Right renal cortex interstitium (tissue), 3 donors: ENCODE data around the gene SIGLEC11. TPM values are rescaled to one million over a fixed set of nuclear protein-coding genes. Genes with fewer than 3 reads are reported as not detected.
"Not testable (repeated sequence)": the region's sequence is repeated elsewhere in the genome, so short reads cannot be mapped to it uniquely, and the experiment has no call there.

ENCODE experiments used
- DNase-seq, 3 donors: peaks; one replicate each; pipeline ENCODE4 v3.0.0-alpha.2; 2013; ENCODE audit warnings: low read depth in 3 of 3, low spot score in 2 of 3
- polyA plus RNA-seq, 3 donors: library from polyadenylated mRNA; unstranded; fragments of 120-200 nt; gene quantifications; one replicate each; pipeline ENCODE4 v1.2.1, GENCODE V29; 2013; ENCODE audit not compliant: insufficient read length in 3 of 3

SIGLEC11 gene
- polyA plus RNA-seq, 3 donors: 3.9 to 4.8 (median 4.6) TPM

DNA sequence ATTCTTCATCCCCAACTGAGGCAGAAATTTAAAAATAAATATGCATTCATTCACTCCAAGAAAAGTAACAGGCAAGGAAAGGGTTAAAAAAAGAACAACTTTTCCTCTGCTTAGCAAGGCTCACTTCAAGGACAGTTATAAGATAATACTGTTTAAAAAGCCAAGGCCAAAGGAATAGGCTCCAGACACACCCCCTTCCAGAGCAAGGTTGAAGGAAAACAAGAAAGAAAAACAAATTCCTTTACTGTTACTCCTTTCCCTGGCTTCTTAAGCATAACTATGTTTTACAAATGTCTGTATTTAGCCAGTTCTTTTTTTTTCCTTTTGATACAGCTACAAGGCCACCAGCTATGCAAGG, 8.5 kb downstream of the SIGLEC11 start:
- no peak for DNase-seq

GRCh38 chr19:49951806-49952478, 9.0 kb downstream of the SIGLEC11 start:
- no peak for DNase-seq

GRCh38 chr19:49950956-49951526, 9.9 kb downstream of the SIGLEC11 start:
- no peak for DNase-seq

DNA sequence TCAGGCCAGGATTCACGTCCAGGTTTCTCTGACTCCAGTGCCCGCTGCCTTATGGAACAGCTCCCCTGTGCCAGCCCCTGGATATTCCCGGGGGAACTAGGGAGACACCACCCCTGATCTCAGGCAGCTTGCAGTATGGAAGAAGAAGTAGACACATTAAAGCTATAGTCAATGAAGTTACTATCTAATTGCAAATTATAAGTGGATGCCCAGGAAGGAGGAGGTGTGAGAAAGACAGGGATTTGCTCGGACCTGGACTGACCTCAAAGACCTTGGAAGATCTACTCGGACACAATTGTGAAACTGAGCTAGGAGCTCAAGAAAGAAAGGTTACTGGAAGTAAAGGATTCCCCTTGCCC, 10.4 kb downstream of the SIGLEC11 start:
- DNase-seq: no peak

DNA sequence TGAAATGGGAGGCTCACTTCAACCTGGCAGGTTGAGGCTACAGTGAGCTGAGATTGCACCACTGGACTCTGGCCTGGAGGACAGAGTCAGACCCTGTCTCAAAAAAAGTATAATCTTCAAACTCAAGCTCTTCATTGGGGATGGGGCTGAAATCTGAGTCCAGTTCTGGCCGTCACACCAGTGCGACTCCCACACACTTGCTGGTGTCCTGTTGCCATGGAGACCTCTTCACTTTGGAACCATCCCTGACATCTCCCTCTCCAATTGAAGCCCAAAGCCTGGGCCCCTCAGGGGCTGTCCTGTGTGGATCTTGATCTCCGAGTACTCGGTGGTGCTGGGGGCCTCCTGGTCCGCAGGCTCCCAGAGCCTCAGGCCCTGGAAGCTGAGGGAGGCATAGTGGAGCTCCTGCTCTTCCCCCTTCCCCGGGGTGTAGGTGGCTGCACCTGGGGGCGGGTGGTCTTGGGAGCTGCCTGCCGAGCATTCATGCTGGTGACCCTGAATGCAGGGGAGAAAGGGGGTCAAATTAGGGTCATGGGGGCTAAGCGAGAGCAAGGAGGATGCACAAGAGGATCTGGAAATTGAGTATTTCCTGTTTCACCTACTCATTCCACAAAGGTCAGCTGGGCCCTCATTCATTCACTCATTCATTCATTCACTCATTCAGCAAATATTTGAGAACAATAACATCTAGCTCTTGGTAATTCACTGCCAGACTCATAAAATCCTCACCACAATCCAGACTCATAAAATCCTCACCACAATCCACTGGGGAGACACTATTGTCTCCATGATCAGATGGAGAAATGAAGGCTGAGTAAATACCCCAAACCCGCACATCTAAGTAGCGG, 11.0 kb downstream of the SIGLEC11 start:
- DNase-seq: no peak

GRCh38 chr19:49946415-49946814, 14.6 kb downstream of the SIGLEC11 start:
- DNase-seq: no peak

DNA sequence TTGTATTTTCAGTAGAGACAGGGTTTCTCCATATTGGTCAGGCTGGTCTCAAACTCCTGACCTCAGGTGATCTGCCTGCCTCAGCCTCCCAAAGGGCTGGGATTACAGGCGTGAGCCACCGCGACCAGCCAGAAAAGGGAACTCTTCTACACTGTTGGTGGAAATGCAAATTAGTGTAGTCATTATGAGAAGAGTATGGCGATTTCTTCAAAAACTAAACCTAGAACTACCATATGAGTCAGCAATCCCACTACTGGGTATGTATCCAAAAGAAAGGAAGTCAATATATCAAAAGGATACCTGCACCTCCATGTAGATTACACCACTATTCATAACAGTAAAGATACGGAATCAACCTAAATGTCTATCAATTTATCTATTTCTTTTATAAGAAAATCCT, 16.4 kb downstream of the SIGLEC11 start:
- DNase-seq: not testable (repeated sequence)

- no peak for DNase-seq
These were observed 20.5 kb downstream of the SIGLEC11 start for GRCh38 chr19:49940482-49940791.

DNA sequence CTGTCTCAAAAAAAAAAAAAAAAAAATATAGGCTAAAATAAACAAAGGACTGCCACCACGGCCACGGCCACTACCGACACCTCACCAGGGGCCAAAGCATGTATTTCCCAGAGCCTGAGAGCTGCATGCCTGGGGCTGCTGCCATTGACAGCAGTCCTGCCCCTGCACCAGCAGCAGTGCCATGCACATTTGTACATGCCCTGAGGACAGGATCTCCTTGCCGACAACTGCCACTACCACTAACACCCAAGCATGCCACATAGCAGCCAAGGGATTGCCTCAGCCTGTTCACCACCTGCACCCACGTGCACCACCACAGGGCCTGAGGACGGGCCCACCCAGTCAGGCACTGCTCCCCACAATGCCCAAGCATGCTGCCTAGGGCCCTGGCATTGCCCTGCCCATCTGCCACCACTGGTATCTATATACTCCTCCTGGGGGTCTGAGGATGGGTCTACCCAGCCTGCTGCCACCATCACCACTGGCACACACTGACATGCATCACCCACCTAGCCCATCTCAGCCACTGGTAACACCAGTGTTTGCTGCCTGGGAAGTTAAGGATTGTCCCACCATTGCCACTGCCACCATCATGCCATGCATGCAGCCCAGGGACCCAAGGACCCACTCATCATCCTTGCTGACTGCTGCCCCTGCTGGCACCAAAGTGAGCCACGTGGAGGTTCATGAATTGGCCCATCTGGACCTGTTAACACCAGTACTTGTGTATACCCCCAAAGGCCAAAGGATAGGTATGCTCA, 21.1 kb downstream of the SIGLEC11 start:
- DNase-seq: no peak

DNA sequence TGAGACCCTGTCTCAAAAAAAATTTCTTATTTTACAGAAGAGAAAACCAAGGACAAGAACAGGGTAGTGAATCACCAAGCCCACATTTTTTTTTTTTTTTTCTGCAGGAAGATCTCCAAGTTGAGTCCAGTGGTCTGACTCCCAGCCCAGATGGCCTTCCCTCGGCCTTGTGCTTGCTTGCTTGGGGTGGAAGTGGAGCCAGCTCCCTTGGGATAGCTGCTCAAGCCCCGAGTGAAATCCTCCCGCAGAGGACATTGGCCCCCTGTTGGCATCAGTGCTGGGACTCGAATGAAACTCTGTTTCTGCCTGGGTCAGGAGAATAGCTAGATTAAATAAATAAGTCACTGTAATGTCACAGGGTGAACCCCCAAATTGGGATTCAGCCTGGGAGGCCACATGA, 22.3 kb downstream of the SIGLEC11 start:
- no peak for DNase-seq

GRCh38 chr19:49937750-49938381, 23.1 kb downstream of the SIGLEC11 start:
- DNase-seq: peak in 1 of 3 donors; percentile 56

DNA sequence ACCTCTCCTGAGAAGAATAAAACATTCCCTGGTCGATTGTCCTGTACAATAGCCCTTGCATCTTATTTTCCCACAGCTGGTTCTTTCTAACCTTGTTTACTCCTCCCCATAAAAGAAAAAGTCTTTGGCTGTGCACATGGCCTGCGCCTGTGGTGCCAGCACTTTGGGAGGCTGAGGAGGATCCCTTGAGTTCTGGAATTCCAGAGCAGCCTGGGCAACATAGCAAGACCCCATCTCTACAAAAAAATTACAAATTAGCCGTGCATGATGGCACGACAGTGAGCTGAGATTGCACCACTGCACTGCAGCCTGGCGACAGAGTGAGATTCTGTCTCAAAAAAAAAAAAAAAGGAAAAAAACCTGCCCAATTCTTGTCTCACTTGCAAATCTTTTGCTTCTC, 24.4 kb downstream of the SIGLEC11 start:
- DNase-seq: no peak

DNA sequence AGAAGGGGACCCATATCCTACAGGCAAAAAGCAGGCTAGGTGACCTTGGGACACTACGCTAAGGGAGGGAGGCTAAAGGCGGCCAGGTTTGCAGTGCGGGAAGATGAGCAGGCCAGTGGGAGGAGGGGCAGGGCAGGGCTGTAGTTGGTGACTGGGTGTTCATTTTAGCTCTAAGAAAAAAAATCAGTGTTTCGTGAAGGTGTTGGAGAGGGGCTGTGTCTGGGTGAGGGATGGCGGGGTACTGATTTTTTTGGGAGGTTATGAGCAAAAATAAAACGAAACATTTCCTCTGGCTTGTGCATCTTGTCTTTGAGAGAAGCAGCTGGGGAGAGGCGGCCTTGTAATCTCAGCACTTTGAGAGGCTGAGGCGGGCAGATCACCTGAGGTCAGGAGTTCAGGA, 27.3 kb downstream of the SIGLEC11 start:
- no peak for DNase-seq

DNA sequence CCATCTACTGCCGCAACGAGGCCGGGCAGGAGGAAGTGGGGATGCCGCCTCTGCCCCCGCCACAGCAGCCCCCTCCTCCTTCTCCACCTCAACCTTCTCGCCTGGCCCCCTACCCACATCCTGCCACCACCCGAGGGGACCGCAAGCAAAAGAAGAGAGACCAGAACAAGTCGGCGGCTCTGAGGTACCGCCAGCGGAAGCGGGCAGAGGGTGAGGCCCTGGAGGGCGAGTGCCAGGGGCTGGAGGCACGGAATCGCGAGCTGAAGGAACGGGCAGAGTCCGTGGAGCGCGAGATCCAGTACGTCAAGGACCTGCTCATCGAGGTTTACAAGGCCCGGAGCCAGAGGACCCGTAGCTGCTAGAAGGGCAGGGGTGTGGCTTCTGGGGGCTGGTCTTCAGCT, 28.2 kb downstream of the SIGLEC11 start:
- DNase-seq: no peak

- no peak for DNase-seq
These were observed 28.9 kb downstream of the SIGLEC11 start for GRCh38 chr19:49932041-49932451.

DNA sequence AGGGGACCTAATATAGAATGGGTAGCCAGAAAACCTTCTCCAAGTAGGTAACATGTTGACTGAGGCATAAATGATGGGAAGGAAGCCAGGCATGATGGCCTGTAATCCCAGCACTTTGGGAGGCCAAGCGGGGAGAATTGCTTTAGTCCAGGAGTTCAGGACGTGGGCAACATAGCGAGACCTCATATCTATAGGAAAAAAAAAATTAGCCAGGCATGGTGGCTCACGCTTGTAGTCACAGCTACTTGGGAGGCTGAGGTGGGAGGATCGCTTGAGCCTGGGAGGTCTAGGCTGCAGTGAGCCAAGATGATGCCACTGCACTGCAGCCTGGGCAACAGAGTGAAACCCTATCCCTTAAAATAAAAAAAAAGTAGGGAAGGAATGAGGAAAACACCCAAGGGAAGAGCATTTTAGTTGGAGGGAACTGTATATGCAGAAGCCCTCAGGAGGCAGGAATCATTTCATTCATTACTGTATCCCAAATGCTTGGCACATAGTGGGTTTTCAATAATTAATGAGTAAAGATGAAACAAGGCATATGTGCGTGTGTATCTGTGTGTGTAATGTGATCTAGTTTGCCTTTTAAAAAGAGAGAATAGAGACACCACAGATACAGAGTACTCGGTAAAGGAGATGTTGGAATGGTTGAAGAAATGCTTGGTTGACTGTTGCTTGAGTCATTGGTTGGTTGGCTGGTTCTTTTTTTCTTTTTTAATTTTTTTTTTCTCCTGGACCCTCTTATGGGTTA, 29.5 kb downstream of the SIGLEC11 start:
- DNase-seq: no peak

DNA sequence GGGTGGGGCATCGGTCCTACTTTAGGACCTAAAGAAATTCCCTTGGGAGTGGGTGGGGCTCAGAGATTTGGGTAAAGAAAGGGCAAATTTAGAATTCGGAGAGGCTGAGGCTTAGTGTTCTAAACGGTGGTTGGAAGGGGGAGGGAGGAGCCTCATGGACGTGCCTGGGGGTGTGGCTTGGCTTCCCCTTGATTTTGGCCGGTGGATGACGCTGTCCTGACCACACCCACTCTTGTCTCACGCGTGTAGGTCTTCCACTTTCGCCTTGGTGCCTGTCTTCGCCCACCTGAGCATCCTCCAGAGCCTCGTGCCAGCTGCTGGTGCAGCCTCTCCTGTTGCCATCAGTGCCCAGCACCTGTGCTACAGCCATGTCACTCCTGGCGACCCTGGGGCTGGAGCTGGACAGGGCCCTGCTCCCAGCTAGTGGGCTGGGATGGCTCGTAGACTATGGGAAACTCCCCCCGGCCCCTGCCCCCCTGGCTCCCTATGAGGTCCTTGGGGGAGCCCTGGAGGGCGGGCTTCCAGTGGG, 30.4 kb downstream of the SIGLEC11 start:
- no peak for DNase-seq

DNA sequence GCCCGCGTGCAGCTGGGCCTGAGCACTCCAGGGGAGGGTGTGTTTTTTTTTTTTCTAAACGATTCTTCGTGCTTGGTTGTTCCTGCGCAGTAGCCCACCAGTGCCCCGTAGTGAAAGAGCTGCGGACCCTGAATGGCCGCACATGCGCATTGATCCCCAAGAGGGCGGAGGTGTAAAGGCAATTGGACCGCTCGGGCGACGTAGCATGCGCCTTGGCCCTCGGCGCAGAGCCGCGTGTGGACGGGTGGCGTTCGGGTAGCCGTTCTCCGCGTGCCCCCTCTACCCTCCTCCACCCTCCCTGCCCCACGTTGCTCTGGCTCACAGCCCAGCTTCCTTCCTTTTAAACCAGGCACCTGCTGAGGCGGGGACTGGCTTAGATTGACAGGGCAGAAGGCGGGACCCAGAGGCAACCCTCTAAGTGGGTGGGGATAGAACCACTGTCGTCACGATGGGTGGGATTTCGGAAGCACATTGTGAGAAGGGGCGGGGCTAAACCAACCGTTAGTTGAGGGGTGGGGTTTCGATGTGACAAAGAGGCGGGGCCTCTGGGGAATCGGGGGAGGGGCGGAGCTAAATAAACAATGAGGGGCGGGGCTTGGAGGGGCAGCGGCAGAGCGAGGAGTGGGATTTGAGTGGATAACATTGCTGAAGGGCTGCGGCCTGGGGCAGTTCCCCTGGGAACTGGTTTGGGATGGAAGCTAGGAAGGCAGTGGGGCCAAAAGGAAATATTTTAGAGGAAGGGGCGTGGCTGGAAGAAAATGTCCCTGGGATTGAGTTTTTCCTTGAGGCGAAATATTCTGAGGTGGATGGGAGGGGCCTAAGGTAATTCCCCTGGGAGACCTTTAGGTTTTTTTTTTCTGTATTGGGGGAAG, 31.1 kb downstream of the SIGLEC11 start:
- peak; percentile 88 to 91 (median 88) for DNase-seq

GRCh38 chr19:49929121-49929610, 31.8 kb downstream of the SIGLEC11 start, which contains the start of the genes ATF5 and NUP62:
ATF5 (plus strand) TSS chr19:49929205; CDS start chr19:49930851, 1,646 bp downstream.
NUP62 (minus strand) TSS chr19:49929504; CDS start chr19:49909807, 19,697 bp downstream.
- DNase-seq: peak; percentile 81 to 86 (median 84)
